GM19452 (cell line): Measurements from ENCODE around the gene DYTN.

Experiments used
- ATAC-seq: cut with Tn5 transposase; IDR thresholded peaks from one replicate; pipeline ENCODE4 v1.9.1; 2021; ENCODE audit not compliant: unreplicated experiment

The DYTN gene

GRCh38 chr2:206616151-206616550 is 102.0 kb downstream of the DYTN start:
- ATAC-seq, result no peak

GRCh38 chr2:206615417-206616089 is 102.6 kb downstream of the DYTN start:
- ATAC-seq, result no peak

DNA sequence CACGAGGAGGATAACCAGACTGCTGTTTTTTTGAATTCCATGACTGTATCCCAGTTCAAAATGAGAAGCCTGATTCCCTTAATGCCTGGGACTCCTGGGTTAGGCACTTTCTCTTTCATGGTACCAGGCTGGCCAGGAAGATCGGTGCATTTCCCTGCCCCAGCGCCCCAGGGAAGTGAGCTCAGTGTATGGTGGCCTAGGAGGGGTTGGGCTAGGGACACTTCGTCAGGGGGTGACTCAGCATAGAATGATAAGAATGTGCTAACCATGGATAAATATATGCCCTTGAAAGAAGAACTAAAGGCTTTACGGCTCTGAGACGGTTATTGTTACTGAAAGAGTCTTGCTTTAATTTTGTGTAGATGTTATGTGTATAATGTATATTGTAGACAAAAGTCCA is 103.4 kb downstream of the DYTN start:
- ATAC-seq, result no peak

- ATAC-seq, result no peak
Observed at GRCh38 chr2:206611736-206612135, 106.5 kb downstream of the DYTN start.

GRCh38 chr2:206611191-206611590 is 107.0 kb downstream of the DYTN start:
- no peak for ATAC-seq

DNA sequence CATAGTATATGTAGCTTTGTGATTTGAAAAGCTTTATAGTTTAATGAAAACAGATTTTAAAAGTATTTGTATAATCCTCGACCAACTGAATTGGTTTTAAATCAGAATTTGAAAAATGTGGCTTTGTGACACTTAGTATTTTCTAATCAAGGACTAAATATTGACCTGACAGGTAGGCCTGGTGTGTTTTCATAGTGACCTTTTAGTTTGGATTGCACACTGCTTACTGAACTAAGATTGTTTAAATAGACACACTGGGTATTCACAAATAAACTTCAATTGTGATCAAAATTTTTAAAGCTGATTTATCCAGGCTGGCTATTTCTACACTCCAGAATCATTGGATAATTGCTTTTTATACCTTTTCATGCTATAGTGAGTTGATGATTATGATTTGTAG is 107.7 kb downstream of the DYTN start:
- ATAC-seq, result no peak

DNA sequence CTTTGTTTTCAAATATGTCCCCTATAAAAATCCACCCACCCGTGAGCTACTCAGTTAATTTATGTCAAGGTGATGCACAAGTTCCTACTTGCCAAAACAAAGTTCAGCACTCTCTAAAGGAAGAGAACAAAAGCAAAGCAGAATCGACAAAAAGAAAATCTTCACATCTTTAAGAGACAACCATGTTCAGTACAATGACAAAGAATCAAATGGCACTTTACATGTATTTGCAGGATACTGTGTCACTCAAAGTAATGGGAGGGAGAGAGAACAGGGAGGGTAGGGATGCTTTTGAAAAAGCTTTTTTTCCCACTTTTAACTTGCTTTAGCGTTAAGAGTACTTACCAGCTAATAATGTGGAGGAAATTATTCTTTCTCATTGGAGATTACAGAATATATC is 115.0 kb downstream of the DYTN start:
- ATAC-seq, result no peak
